Inferior parietal cortex (tissue), 1 donor: ENCODE data around the gene PHACTR3.
"Not testable (repeated sequence)": the region's sequence is repeated elsewhere in the genome, so short reads cannot be mapped to it uniquely, and the experiment has no call there.

ENCODE experiments used
- DNase-seq: peaks from one replicate; pipeline ENCODE4 v3.0.0-alpha.2; 2016; ENCODE audit errors: extremely low spot score

The PHACTR3 gene

GRCh38 chr20:59828125-59829053 lies 224.0 kb downstream of the PHACTR3 start:
- DNase-seq: no peak

GRCh38 chr20:59829054-59829785 lies 224.9 kb downstream of the PHACTR3 start:
- peak; percentile 55 for DNase-seq

GRCh38 chr20:59829786-59830664 lies 225.7 kb downstream of the PHACTR3 start:
- no peak for DNase-seq

GRCh38 chr20:59830665-59831023 lies 226.3 kb downstream of the PHACTR3 start:
- DNase-seq: no peak

DNA sequence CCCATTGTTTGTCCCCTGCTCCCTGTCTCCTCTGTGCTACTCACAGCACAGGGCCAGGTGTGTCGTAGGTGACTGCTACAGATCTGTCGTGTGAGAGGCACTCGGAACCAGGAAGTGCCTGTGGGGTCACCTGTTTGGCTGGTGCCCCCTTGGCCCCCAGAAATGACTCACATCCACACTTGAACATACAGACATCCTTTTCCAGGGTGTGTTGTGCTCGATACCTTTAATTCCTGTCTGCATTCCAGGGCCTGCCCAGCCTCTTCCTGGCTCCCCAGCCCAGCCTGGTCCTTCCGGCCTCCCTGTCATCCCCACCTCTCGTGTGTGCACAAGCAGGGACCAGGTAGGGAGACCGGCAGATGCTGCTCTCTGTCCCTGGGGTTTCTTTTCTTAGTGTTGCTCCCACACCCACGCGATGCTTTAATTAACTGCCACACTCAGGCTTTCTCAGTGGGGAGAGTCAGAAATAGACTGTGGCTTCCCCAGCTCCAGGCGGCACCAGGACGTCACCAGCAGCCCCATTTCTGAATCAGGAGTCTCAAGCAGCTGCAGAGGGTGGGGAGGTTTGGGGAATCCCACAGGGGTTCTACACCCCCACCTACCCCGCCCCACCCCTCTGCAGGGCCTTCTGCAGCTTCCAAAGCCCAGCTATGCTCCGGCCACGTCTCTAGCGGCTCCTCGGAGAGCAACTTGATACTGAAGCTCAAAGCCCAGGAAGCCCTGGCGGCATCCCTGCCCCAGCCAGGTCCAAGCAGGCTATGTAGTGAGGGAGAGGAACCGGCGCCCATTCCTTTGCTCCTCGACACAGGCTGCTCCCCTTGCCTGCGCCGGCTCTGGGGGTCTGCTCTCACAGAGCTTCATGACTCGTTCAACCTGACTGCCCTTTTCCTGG lies 226.9 kb downstream of the PHACTR3 start:
- no peak for DNase-seq

- no peak for DNase-seq
Observed at GRCh38 chr20:59831916-59832270, 227.6 kb downstream of the PHACTR3 start.

DNA sequence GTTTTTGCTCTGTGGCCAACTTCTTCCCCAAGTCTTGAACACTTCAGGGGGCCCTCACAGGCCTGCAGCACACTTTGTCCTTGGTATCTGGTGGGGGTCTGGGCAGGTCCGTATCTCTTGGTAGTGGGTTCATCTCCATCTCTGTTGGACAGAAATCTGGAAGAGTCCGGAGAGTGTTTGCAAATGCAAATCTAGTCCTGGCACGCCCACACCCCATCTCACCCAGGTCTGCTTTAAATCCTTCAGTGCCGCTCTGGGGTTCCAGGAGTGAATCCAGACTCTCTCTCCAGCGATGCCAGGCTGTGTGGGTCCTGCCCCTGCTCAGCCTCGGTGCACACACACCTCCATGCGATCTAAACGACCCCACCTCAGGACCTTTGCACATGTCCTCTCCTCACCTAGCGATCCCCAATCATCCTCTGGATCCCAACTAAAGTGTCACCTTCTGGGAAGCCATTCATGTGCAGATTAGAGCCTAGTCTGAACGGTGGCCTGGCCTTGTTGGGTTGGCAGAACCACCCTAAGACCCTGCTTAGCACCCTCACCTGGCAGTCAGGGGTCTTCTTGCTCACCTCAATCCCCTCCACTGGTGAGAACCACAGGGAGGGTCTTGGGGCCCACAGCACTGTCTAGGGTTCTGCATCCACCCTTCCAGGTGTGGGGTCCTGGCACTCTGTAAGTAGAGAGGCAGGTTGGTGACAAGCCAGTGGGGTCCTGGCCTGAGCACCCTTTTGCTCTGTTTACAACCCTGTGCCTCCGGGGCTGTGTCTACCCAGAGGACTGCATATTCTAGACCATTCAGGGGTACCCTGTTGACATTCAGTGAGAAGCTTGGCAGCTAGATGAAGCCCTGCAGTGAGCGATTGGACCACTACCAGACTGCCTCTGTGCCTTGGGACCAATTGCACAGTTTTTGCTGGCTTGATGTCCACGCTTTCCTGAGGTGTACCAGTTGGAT lies 228.3 kb downstream of the PHACTR3 start:
- DNase-seq: no peak

GRCh38 chr20:59835057-59835447 lies 230.7 kb downstream of the PHACTR3 start:
- DNase-seq: no peak

DNA sequence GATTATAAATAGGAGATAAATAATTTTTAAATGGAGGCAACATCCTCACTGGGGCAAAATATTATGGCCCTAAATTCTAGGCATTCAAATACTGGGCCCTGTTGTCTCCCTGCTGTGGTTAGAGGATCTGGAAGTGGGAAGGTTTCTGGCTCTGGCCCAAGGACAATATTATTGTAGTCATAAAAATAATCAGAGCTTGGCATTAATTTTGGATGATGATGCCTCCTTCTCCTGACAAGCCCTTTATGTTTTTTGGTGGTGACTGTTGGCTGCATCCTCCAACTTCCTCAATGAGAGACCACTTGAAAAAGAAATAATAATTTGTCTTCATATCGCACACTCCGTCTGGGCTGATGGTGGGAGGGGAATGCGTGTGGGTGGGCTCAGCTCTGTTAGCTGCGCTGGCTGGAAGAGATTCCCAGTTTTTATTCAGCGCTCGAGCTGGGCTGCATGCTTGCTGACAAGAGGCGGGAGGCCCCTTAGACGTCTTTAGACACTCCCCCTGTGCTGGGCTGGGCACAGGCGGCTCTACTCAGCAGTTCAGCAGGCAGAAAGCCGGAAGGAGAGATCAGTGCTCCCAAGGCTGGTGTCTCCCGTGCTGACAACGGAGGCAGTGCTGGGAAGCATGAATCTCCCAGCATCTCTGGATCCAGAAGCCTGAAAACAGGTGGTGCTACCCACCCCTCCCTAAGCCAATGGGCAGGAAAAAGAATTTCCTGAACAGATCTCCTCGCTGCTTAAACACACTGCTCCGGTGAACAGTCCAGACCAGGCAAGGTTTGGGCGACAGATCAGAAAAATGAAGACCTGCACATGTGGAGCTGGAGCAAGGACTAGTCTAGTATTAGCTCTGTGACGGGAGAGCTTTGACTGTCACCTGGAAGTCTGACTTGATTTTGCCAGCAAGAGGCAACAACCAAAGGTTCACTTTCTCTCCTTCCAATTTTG lies 231.4 kb downstream of the PHACTR3 start:
- DNase-seq: peak; percentile 26

DNA sequence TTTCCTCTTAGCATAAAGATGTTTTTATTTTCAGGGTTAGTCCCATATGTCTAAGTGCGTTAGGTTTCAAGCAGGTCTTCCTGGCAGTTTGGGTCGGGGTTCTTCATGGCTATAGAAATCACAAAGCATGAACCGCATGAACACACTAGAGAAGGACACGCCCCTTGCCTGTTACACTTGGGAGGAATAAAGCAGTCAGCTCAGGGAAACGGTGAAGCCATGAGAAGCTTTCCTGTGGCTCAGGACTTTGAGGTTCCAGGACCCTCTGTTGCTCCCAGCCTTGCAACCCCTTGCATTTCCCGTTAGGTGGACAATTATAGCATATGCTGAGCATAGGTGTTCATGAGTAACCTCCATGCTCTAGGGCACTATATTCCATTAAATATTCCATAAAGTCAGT lies 232.4 kb downstream of the PHACTR3 start:
- DNase-seq: no peak

GRCh38 chr20:59837623-59838394 lies 233.5 kb downstream of the PHACTR3 start:
- no peak for DNase-seq

DNA sequence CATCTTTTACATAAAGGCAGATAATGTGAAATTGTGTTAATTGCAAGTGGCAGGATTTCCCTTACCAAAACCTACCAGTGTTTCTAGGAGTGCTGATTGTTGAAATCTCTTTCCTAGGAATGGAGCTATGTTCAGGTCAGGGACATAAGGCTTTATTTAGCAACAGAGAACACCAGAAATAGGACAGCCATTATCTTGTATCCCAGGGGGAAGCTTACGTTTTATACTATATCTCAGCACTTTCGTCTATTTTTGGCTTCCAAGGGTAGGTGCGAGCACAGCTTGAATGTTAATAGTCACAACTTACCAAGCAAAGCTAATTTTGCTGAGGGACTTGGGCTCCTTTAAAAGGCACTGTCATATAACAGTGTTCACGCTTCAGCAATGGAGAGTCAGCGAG lies 235.1 kb downstream of the PHACTR3 start:
- no peak for DNase-seq

DNA sequence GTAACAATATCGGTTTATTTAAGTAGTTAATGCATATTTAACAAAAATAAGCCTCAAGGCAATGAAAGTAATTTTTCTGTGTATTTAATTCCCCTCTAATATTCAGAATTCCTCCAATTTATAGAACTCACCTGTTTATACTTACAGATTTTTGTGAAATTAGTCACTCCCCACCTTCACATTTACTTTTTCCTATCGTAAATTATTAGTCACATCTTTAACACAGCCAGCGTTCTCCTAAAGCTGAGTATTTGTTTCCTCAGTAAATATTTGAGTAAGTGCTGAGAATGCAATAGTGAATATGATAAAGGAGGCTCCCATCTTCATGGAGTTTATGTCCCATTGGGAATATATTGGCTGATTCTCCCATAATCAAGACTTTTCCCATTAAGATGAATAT lies 241.1 kb downstream of the PHACTR3 start:
- no peak for DNase-seq

DNA sequence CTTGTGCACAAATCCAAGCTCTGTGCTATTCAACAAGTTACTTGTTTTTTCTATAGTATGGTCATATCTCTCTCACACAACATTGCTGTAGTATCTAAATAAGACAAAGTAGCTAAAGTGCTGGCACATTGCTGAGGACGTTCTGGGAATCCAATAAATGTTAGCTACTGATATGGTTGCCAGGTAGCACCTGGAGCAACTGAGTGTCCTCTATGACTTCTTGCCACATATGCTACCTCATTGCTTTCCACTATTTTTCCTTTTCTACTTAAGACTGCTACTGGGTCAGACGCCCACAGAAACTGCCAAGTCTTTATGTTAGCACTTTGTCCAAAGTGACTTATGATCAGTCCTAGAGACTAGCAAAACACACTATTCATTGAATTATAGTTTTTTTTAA lies 243.8 kb downstream of the PHACTR3 start:
- no peak for DNase-seq

GRCh38 chr20:59850018-59850641 lies 245.8 kb downstream of the PHACTR3 start:
- peak; percentile 66 for DNase-seq

- DNase-seq: not testable (repeated sequence)
Observed at GRCh38 chr20:59856526-59856925, 252.2 kb downstream of the PHACTR3 start.

DNA sequence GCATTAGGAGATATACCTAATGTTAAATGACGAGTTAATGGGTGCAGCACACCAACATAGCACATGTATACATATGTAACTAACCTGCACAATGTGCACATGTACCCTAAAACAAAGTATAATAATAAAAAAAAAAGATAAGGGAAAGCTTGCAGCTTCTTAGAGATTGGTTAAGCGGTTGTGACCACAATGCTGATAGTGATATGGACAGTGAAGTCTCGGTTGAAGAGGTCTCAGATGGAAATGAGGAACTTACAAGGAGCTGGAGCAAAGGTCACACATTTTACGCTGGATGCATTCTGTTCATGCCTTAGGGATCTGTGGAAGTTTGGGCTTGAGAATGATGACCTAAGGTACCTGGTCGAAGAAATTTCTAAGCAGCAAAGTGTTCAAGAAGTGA lies 252.6 kb downstream of the PHACTR3 start:
- DNase-seq: not testable (repeated sequence)

DNA sequence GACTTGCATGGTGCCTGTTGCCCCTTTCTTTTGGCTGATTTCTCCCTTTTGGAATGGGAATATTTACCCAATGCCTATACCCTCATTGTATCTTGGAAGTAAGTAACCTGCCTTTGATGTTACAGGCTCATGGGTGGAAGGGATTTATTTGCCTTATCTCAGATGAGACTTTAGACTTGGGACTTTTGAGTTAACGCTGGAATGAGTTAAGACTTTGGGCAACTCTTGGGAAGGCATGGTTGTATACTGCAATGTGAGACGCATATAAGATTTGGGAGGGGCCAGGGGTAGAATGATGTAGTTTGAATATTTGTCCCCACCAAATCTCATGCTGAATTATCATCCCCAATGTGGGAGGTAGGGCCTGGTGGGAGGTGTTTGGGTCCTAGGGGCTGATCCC lies 253.6 kb downstream of the PHACTR3 start:
- no peak for DNase-seq
